Right lobe of liver (tissue), 4 donors: Measurements from ENCODE around the gene DENND2C.

ENCODE experiments used
- CTCF ChIP-seq, 4 donors: fragments of 200-600 bp in 3 of 4; fragments of 450-650 bp in 1 of 4; IDR thresholded peaks; one replicate each; pipeline versions ENCODE4 v1.5.1 to v1.8.0; 2016 to 2022; ENCODE audit warnings: antibody characterized with exemption in 4 of 4, mild to moderate bottlenecking in 2 of 4
- POLR2A ChIP-seq: fragments of 450-650 bp; IDR thresholded peaks from one replicate; pipeline ENCODE4 v1.6.1; 2017; ENCODE audit warnings: antibody characterized with exemption, mild to moderate bottlenecking
- donor health status: DM: no; HTN: no; CAD: no.
- donor health status: DM: no; HTN: no; CAD: no.
- donor health status: DM: no; HTN: yes; CAD: no.

- TF ChIP-seq CTCF (IDR thresholded peaks at IDR 0.05) (no peak), POLR2A (no peak)
Measured at GRCh38 chr1:114552106-114552639, 117.7 kb downstream of the DENND2C start.
